GM12878 (cell line): Measurements from ENCODE around the gene BSPRY. TPM values are rescaled to one million over a fixed set of nuclear protein-coding genes. Genes with fewer than 3 reads are reported as not detected.

Experiments
- BHLHE40 ChIP-seq, 2 experiments: fragments of 450-650 bp in 1 of 2; IDR thresholded peaks; 2 replicates each; pipeline ENCODE4 v1.6.1; 2011 to 2017; ENCODE audit warnings: low read depth in 2 of 2, borderline replicate concordance in 1 of 2, improper control_type of control experiment in 1 of 2, low read length in 1 of 2, mild to moderate bottlenecking in 1 of 2
- CHD2 ChIP-seq: IDR thresholded peaks from 2 replicates; pipeline ENCODE4 v1.6.1; 2011; ENCODE audit warnings: low read depth, low read length, improper control_type of control experiment, borderline replicate concordance
- CREM ChIP-seq: IDR thresholded peaks from 2 replicates; pipeline ENCODE4 v1.6.1; 2014; ENCODE audit warnings: antibody characterized with exemption, low read depth
- GATAD2B ChIP-seq: fragments of 450-650 bp; conservative IDR thresholded peaks from 2 replicates; pipeline ENCODE4 v1.6.1; 2017; ENCODE audit warnings: low read depth, mild to moderate bottlenecking, moderate library complexity
- IKZF1 ChIP-seq: fragments of 450-650 bp; conservative IDR thresholded peaks from 2 replicates; pipeline ENCODE4 v1.6.1; 2017; ENCODE audit warnings: antibody characterized with exemption, mild to moderate bottlenecking
- IRF3 ChIP-seq: fragments of 450-650 bp; IDR thresholded peaks from 2 replicates; pipeline ENCODE4 v1.6.1; 2014; ENCODE audit warnings: mild to moderate bottlenecking
- NFXL1 ChIP-seq: fragments of 450-650 bp; IDR thresholded peaks from 2 replicates; pipeline ENCODE4 v1.6.1; 2017; ENCODE audit warnings: antibody characterized with exemption, mild to moderate bottlenecking, borderline replicate concordance
- YBX1 ChIP-seq: fragments of 450-650 bp; IDR thresholded peaks from 2 replicates; pipeline ENCODE4 v1.6.1; 2016; ENCODE audit warnings: antibody characterized with exemption
- polyA plus RNA-seq, 11 experiments: library from polyadenylated mRNA; depleted of rRNA in 4 of 11; unstranded in 6 of 11; stranded (reverse) in 5 of 11; fragments of >200 nt; fragmentation: Nextera tagmentation in 4 of 11; fragmentation: Illumina TruSeq in 1 of 11; extraction: Ambion mirVana in 4 of 11; extraction: Trizol in 1 of 11; gene quantifications; 1 replicate in 1 of 11; 2 replicates in 10 of 11; pipeline versions ENCODE4 v1.2.1 to v1.2.3, GENCODE V29; 2011 to 2016; ENCODE audit warnings: inconsistent platforms in 2 of 11, missing spikeins in 2 of 11, low read depth in 1 of 11
- total RNA-seq, 4 experiments: library from RNA; depleted of rRNA in 3 of 4; stranded (reverse); fragments of >200 nt in 3 of 4; fragmentation: Illumina TruSeq in 1 of 4; extraction: Trizol in 1 of 4; gene quantifications; 2 replicates each; pipeline versions ENCODE4 v1.2.1 to v1.2.3, GENCODE V29; 2013 to 2021
- TF ChIP-seq, protein P1 (sequence below): fragments of 150-350 bp; IDR thresholded peaks from 2 replicates; pipeline ENCODE4 v1.6.1; 2016; ENCODE audit warnings: low read depth, low read length
- TF ChIP-seq, protein P2 (sequence below): fragments of 450-650 bp; IDR thresholded peaks from 2 replicates; pipeline ENCODE4 v1.6.1; 2017; ENCODE audit warnings: antibody characterized with exemption, mild to moderate bottlenecking, moderate library complexity

Gene BSPRY
- total and polyA plus RNA-seq, 10 of the 15 experiments (the other 5 are each of a cell fraction or from before 2014, with no cell fraction given), result 0.45 to 6.3 (median 4.1) TPM

GRCh38 chr9:113373256-113373655 lies 23.9 kb downstream of the BSPRY start (continued):
- TF ChIP-seq, protein P1, sequence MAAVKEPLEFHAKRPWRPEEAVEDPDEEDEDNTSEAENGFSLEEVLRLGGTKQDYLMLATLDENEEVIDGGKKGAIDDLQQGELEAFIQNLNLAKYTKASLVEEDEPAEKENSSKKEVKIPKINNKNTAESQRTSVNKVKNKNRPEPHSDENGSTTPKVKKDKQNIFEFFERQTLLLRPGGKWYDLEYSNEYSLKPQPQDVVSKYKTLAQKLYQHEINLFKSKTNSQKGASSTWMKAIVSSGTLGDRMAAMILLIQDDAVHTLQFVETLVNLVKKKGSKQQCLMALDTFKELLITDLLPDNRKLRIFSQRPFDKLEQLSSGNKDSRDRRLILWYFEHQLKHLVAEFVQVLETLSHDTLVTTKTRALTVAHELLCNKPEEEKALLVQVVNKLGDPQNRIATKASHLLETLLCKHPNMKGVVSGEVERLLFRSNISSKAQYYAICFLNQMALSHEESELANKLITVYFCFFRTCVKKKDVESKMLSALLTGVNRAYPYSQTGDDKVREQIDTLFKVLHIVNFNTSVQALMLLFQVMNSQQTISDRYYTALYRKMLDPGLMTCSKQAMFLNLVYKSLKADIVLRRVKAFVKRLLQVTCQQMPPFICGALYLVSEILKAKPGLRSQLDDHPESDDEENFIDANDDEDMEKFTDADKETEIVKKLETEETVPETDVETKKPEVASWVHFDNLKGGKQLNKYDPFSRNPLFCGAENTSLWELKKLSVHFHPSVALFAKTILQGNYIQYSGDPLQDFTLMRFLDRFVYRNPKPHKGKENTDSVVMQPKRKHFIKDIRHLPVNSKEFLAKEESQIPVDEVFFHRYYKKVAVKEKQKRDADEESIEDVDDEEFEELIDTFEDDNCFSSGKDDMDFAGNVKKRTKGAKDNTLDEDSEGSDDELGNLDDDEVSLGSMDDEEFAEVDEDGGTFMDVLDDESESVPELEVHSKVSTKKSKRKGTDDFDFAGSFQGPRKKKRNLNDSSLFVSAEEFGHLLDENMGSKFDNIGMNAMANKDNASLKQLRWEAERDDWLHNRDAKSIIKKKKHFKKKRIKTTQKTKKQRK, result no peak
- TF ChIP-seq, protein P2, sequence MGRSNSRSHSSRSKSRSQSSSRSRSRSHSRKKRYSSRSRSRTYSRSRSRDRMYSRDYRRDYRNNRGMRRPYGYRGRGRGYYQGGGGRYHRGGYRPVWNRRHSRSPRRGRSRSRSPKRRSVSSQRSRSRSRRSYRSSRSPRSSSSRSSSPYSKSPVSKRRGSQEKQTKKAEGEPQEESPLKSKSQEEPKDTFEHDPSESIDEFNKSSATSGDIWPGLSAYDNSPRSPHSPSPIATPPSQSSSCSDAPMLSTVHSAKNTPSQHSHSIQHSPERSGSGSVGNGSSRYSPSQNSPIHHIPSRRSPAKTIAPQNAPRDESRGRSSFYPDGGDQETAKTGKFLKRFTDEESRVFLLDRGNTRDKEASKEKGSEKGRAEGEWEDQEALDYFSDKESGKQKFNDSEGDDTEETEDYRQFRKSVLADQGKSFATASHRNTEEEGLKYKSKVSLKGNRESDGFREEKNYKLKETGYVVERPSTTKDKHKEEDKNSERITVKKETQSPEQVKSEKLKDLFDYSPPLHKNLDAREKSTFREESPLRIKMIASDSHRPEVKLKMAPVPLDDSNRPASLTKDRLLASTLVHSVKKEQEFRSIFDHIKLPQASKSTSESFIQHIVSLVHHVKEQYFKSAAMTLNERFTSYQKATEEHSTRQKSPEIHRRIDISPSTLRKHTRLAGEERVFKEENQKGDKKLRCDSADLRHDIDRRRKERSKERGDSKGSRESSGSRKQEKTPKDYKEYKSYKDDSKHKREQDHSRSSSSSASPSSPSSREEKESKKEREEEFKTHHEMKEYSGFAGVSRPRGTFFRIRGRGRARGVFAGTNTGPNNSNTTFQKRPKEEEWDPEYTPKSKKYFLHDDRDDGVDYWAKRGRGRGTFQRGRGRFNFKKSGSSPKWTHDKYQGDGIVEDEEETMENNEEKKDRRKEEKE, result no peak
- TF ChIP-seq YBX1 (no peak), IKZF1 (no peak), BHLHE40 (IDR thresholded peaks at IDR 0.05; ENCODE audit: borderline replicate concordance in 1 of 2, low read depth in 2 of 2, low read length in 1 of 2) (no peak), IRF3 (no peak), CREM (no peak), CHD2 (no peak), NFXL1 (no peak), GATAD2B (no peak)
